ENCODE results near the gene ARHGEF17. TPM values are rescaled to one million over a fixed set of nuclear protein-coding genes. Genes with fewer than 3 reads are reported as not detected.

Gene ARHGEF17
- total and polyA plus RNA-seq, 2 of the 13 experiments (the other 11 are each of a cell fraction or from before 2014, with no cell fraction given): 10.7 to 28.8 TPM

- TF ChIP-seq, protein P1, sequence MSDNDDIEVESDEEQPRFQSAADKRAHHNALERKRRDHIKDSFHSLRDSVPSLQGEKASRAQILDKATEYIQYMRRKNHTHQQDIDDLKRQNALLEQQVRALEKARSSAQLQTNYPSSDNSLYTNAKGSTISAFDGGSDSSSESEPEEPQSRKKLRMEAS (IDR thresholded peaks at IDR 0.05): no peak; the same call in 1 of the 2 replicates
- TF ChIP-seq TIGD3 (CRISPR knock-in tag; IDR thresholded peaks at IDR 0.05; ENCODE audit: borderline replicate concordance): no peak
- TF ChIP-seq ZNF652 (CRISPR knock-in tag; IDR thresholded peaks at IDR 0.05; ENCODE audit: borderline replicate concordance, low read depth): no peak
- 0 out of 2 replicates have a peak, but pooled peaks have one; percentile 16 for TF ChIP-seq ZNF296 (CRISPR knock-in tag; conservative IDR thresholded peaks at IDR 0.05)
- TF ChIP-seq MXI1 (IDR thresholded peaks at IDR 0.05; ENCODE audit: borderline replicate concordance, low read depth, low read length): peak; percentile 44; the same call in 1 of the 3 replicates
- TF ChIP-seq ZZZ3 (CRISPR knock-in tag; IDR thresholded peaks at IDR 0.05; ENCODE audit: borderline replicate concordance): no peak
- peak; percentile 61 for TF ChIP-seq NR2C2 (CRISPR knock-in tag; IDR thresholded peaks at IDR 0.05; ENCODE audit: borderline replicate concordance)
- TF ChIP-seq PRPF4 (IDR thresholded peaks at IDR 0.05; ENCODE audit: low read depth, low read length, poor library complexity, severe bottlenecking): no peak
- no peak for TF ChIP-seq DPF2 (CRISPR knock-in tag; IDR thresholded peaks at IDR 0.05; ENCODE audit: borderline replicate concordance, low read depth)
- TF ChIP-seq BRCA1 (CRISPR knock-in tag; IDR thresholded peaks at IDR 0.05): no peak
- no peak for TF ChIP-seq WIZ (CRISPR knock-in tag; IDR thresholded peaks at IDR 0.05)
- no peak for TF ChIP-seq TOE1 (CRISPR knock-in tag; IDR thresholded peaks at IDR 0.05)
- TF ChIP-seq ZC3H13 (CRISPR knock-in tag; IDR thresholded peaks at IDR 0.05): no peak
- no peak for TF ChIP-seq ZNF468 (CRISPR knock-in tag; IDR thresholded peaks at IDR 0.05)
- no peak for TF ChIP-seq ZNF761 (CRISPR knock-in tag; conservative IDR thresholded peaks at IDR 0.05)
- TF ChIP-seq XBP1 (CRISPR knock-in tag; IDR thresholded peaks at IDR 0.05): no peak
- TF ChIP-seq ZNF572 (CRISPR knock-in tag; IDR thresholded peaks at IDR 0.05): no peak
- TF ChIP-seq HDAC2 (CRISPR knock-in tag; IDR thresholded peaks at IDR 0.05): no peak
- TF ChIP-seq ZBTB37 (CRISPR knock-in tag; IDR thresholded peaks at IDR 0.05): no peak
- TF ChIP-seq, protein P2, sequence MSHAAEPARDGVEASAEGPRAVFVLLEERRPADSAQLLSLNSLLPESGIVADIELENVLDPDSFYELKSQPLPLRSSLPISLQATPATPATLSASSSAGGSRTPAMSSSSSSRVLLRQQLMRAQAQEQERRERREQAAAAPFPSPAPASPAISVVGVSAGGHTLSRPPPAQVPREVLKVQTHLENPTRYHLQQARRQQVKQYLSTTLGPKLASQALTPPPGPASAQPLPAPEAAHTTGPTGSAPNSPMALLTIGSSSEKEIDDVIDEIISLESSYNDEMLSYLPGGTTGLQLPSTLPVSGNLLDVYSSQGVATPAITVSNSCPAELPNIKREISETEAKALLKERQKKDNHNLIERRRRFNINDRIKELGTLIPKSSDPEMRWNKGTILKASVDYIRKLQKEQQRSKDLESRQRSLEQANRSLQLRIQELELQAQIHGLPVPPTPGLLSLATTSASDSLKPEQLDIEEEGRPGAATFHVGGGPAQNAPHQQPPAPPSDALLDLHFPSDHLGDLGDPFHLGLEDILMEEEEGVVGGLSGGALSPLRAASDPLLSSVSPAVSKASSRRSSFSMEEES (CRISPR knock-in tag; IDR thresholded peaks at IDR 0.05): no peak
- no peak for TF ChIP-seq CEBPB (IDR thresholded peaks at IDR 0.05; ENCODE audit: borderline replicate concordance, low read depth, low read length)
- no peak for TF ChIP-seq ZNF251 (CRISPR knock-in tag; IDR thresholded peaks at IDR 0.05)
These were observed 68.9 kb downstream of the ARHGEF17 start (continued) for GRCh38 chr11:73376803-73377629.

Measured in HepG2 (cell line).